GM12865 (cell line): ENCODE results near the gene CEP350.
A peak's percentile ranks its signal among the peaks of the same experiment; 100 is the strongest.
"Not testable (repeated sequence)": the region's sequence is repeated elsewhere in the genome, so short reads cannot be mapped to it uniquely, and the experiment has no call there.

Source experiments
- DNase-seq: peaks from one replicate; pipeline ENCODE4 v3.0.0; 2010; ENCODE audit warnings: low read depth
- H3K4me3 ChIP-seq: 2 replicates; pipeline ENCODE4 v1.5.1; 2011; ENCODE audit warnings: mild to moderate bottlenecking, low read depth, low read length, control low read depth
- CTCF ChIP-seq: IDR thresholded peaks from 2 replicates; pipeline ENCODE4 v1.5.1; 2011; ENCODE audit warnings: low read length, control low read depth, low read depth, inconsistent platforms; ENCODE audit not compliant: insufficient read depth; ENCODE audit errors: missing control alignments

The CEP350 gene

GRCh38 chr1:179950651-179951050, 4.0 kb upstream of the CEP350 start:
- DNase-seq = no peak
- H3K4me3 ChIP-seq = no peak overlapping the region
- TF ChIP-seq CTCF = no peak

GRCh38 chr1:179951383-179952144, 3.0 kb upstream of the CEP350 start:
- H3K4me3 ChIP-seq = no peak overlapping the region
- no peak for DNase-seq
- TF ChIP-seq CTCF = no peak

GRCh38 chr1:179952186-179952585, 2.4 kb upstream of the CEP350 start:
- no peak overlapping the region for H3K4me3 ChIP-seq
- DNase-seq = no peak
- no peak for TF ChIP-seq CTCF

GRCh38 chr1:179953974-179954492, 577 bp upstream of the CEP350 start:
- DNase-seq = peak; percentile 78
- TF ChIP-seq CTCF = peak; percentile 29
- peak overlapping the region; percentile 75 for H3K4me3 ChIP-seq

- TF ChIP-seq CTCF = no peak
- peak overlapping the region; percentile 96 for H3K4me3 ChIP-seq
- no peak for DNase-seq
Observed at GRCh38 chr1:179955287-179955680, 674 bp downstream of the CEP350 start.

- H3K4me3 ChIP-seq = peak overlapping the region; percentile 96
- no peak for DNase-seq
- no peak for TF ChIP-seq CTCF
Observed at GRCh38 chr1:179955731-179956130, 1.1 kb downstream of the CEP350 start.

- TF ChIP-seq CTCF = no peak
- no peak overlapping the region for H3K4me3 ChIP-seq
- no peak for DNase-seq
Observed at GRCh38 chr1:179958359-179958758, 3.7 kb downstream of the CEP350 start.

- H3K4me3 ChIP-seq, DNase-seq: not testable (repeated sequence)
Observed at GRCh38 chr1:179962168-179962567, 7.6 kb downstream of the CEP350 start.
